Measurements from ENCODE around the gene FAM186B.

Gene FAM186B

GRCh38 chr12:49546481-49546880 is 59.0 kb downstream of the FAM186B start:
- H3K36me3 Mint-ChIP-seq, result no peaks in the 10 kb centered on the region
- H3K4me3 Mint-ChIP-seq, result no peak overlapping the region
- ATAC-seq (no peak), DNase-seq (ENCODE audit: low spot score in 2 of 2) (no peak)
- no peaks in the 10 kb centered on the region for H3K9me3 Mint-ChIP-seq
- no peak overlapping the region for H3K27ac Mint-ChIP-seq
- peaks cover 13% of the 10 kb centered on the region for H3K4me1 Mint-ChIP-seq

GRCh38 chr12:49545815-49546214 is 59.6 kb downstream of the FAM186B start:
- H3K4me3 Mint-ChIP-seq, result no peak overlapping the region
- no peaks in the 10 kb centered on the region for H3K36me3 Mint-ChIP-seq
- ATAC-seq, result no peak
- DNase-seq (ENCODE audit: low spot score in 2 of 2), result no peak
- H3K27ac Mint-ChIP-seq, result peak overlapping the region; percentile 67
- H3K9me3 Mint-ChIP-seq, result no peaks in the 10 kb centered on the region
- peaks cover 17% of the 10 kb centered on the region for H3K4me1 Mint-ChIP-seq

GRCh38 chr12:49543914-49544815 is 61.3 kb downstream of the FAM186B start:
- H3K9me3 Mint-ChIP-seq, result no peaks in the 10 kb centered on the region
- ATAC-seq, result no peak

GRCh38 chr12:49543221-49543913 is 62.1 kb downstream of the FAM186B start:
- DNase-seq (ENCODE audit: low spot score in 2 of 2) (no peak), ATAC-seq (no peak)
- Mint-ChIP-seq H3K4me1 (peaks cover 11% of the 10 kb centered on the region), H3K36me3 (no peaks in the 10 kb centered on the region), H3K4me3 (no peak overlapping the region), H3K9me3 (no peaks in the 10 kb centered on the region), H3K27ac (no peak overlapping the region)

More at GRCh38 chr12:49543914-49544815, 61.3 kb downstream of the FAM186B start:
- no peak overlapping the region for H3K4me3 Mint-ChIP-seq
- peaks cover 17% of the 10 kb centered on the region for H3K4me1 Mint-ChIP-seq
- no peak overlapping the region for H3K27ac Mint-ChIP-seq
- DNase-seq (ENCODE audit: low spot score in 2 of 2), result no peak
- no peaks in the 10 kb centered on the region for H3K36me3 Mint-ChIP-seq

GRCh38 chr12:49542592-49543160 is 62.8 kb downstream of the FAM186B start:
- Mint-ChIP-seq H3K27ac (no peak overlapping the region), H3K36me3 (no peaks in the 10 kb centered on the region), H3K9me3 (no peaks in the 10 kb centered on the region), H3K4me3 (no peak overlapping the region), H3K4me1 (peaks cover 6% of the 10 kb centered on the region)
- DNase-seq (ENCODE audit: low spot score in 2 of 2) (no peak), ATAC-seq (no peak)

GRCh38 chr12:49541911-49542505 is 63.4 kb downstream of the FAM186B start:
- DNase-seq (ENCODE audit: low spot score in 2 of 2), result no peak
- no peak for ATAC-seq
- Mint-ChIP-seq H3K4me1 (peaks cover 6% of the 10 kb centered on the region), H3K9me3 (no peaks in the 10 kb centered on the region), H3K36me3 (no peaks in the 10 kb centered on the region), H3K4me3 (no peak overlapping the region), H3K27ac (no peak overlapping the region)

GRCh38 chr12:49541140-49541861 is 64.1 kb downstream of the FAM186B start:
- DNase-seq (ENCODE audit: low spot score in 2 of 2) (no peak), ATAC-seq (no peak)
- Mint-ChIP-seq H3K27ac (no peak overlapping the region), H3K4me3 (no peak overlapping the region), H3K9me3 (no peaks in the 10 kb centered on the region), H3K36me3 (no peaks in the 10 kb centered on the region), H3K4me1 (peaks cover 6% of the 10 kb centered on the region)

- ATAC-seq (no peak), DNase-seq (ENCODE audit: low spot score in 2 of 2) (no peak)
- H3K27ac Mint-ChIP-seq, result peak overlapping the region; percentile 63
- H3K4me1 Mint-ChIP-seq, result peaks cover 6% of the 10 kb centered on the region
- H3K36me3 Mint-ChIP-seq, result no peaks in the 10 kb centered on the region
- peak overlapping the region; percentile 48 for H3K4me3 Mint-ChIP-seq
- H3K9me3 Mint-ChIP-seq, result no peaks in the 10 kb centered on the region
Measured at GRCh38 chr12:49540229-49541139, 65.0 kb downstream of the FAM186B start.

GRCh38 chr12:49539406-49540228 is 65.8 kb downstream of the FAM186B start:
- Mint-ChIP-seq H3K9me3 (no peaks in the 10 kb centered on the region), H3K27ac (peak overlapping the region; percentile 63), H3K36me3 (no peaks in the 10 kb centered on the region), H3K4me1 (peaks cover 6% of the 10 kb centered on the region), H3K4me3 (peak overlapping the region; percentile 48)
- no peak for DNase-seq (ENCODE audit: low spot score in 2 of 2)
- ATAC-seq, result no peak

- H3K27ac Mint-ChIP-seq, result peak within 1 kb of the TSS; percentile 63
- peak within 1 kb of the TSS; percentile 73 for H3K4me3 Mint-ChIP-seq
- peak; percentile 64 to 85 for DNase-seq (ENCODE audit: low spot score in 2 of 2)
- ATAC-seq, result peak; percentile 86
- H3K9me3 Mint-ChIP-seq, result no peaks in the 10 kb centered on the region
- H3K4me1 Mint-ChIP-seq, result peaks cover 6% of the 10 kb centered on the region
- H3K36me3 Mint-ChIP-seq, result no peaks in the 10 kb centered on the region
Measured at GRCh38 chr12:49538510-49539403, 66.7 kb downstream of the FAM186B start, which contains the start of gene KCNH3. KCNH3 (plus strand) TSS chr12:49539030; CDS start chr12:49539417, 387 bp downstream.

- ATAC-seq, result peak; percentile 9
- H3K9me3 Mint-ChIP-seq, result no peaks in the 10 kb centered on the region
- no peak overlapping the region for H3K27ac Mint-ChIP-seq
- H3K36me3 Mint-ChIP-seq, result no peaks in the 10 kb centered on the region
- DNase-seq (ENCODE audit: low spot score in 2 of 2), result no peak
- H3K4me3 Mint-ChIP-seq, result peak overlapping the region; percentile 73
- peaks cover 6% of the 10 kb centered on the region for H3K4me1 Mint-ChIP-seq
Measured at GRCh38 chr12:49537752-49538509, 67.5 kb downstream of the FAM186B start.
